ENCODE results near the gene ZNF513.
A peak's percentile ranks its signal among the peaks of the same experiment; 100 is the strongest.

The ZNF513 gene

GRCh38 chr2:27393225-27393624 lies 12.7 kb upstream of the ZNF513 start:
- H3K9me3 ChIP-seq, result no peaks in the 10 kb centered on the region
- TF ChIP-seq CTCF (IDR thresholded peaks at IDR 0.05), result no peak
- no peak overlapping the region for H3K27ac ChIP-seq
- peaks cover 8% of the 10 kb centered on the region for H3K36me3 ChIP-seq
- H3K27me3 ChIP-seq, result no peaks in the 10 kb centered on the region
- no peaks in the 10 kb centered on the region for H3K4me1 ChIP-seq (ENCODE audit: control insufficient read depth in 1 of 2, insufficient read depth in 1 of 2, low read depth in 1 of 2, low read length in 1 of 2)
- H3K4me3 ChIP-seq (ENCODE audit: low read depth in 1 of 2, low read length in 1 of 2), result no peak overlapping the region

DNA sequence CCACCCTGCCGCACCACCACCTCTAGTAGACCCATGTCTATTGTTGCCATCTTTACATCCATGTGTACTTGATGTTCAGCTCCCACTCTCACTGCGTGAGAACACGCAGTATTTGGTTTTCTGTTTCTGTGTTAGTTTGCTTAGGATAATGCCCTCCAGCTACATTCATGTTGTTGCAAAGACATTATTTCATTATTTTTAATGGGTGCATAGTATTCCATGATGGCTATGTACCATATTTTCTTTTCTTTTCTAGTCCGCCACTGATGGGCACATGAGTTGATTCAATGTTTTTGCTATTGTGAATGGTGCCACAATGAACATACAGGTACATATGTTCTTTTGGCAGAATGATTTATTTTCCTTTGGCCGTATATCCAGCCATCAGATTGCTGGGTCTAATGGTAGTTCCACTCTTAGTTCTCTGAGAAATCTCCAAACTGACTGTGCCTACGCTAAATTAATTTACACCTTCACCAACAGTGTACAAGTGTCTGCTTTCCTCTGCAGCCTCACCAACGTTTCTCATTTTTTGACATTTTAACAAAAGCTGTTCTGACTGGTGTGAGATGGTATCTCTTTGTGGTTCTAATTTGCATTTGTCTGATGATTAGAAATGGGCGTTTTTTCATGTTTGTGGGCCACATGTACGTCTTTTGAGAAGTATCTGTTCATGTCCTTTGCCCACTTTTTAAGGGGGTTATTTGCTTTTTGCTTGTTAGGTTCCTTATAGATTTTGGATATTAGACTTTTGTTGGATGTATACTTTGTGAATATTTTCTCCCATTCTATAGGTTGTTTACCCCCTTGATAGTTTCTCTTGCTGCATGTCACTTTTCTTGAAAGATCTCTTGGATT lies 10.5 kb upstream of the ZNF513 start:
- peaks cover 10% of the 10 kb centered on the region for H3K36me3 ChIP-seq
- no peak for TF ChIP-seq CTCF (IDR thresholded peaks at IDR 0.05)

GRCh38 chr2:27381577-27382181 lies 1.1 kb upstream of the ZNF513 start:
- H3K27ac ChIP-seq, result peak overlapping the region; percentile 96
- no peak overlapping the region for H3K4me3 ChIP-seq (ENCODE audit: low read depth in 1 of 2, low read length in 1 of 2)
- peaks cover 68% of the 10 kb centered on the region for H3K36me3 ChIP-seq
- H3K27me3 ChIP-seq, result no peaks in the 10 kb centered on the region
- H3K9me3 ChIP-seq, result no peaks in the 10 kb centered on the region
- no peak for TF ChIP-seq CTCF (IDR thresholded peaks at IDR 0.05)
- H3K4me1 ChIP-seq (ENCODE audit: control insufficient read depth in 1 of 2, insufficient read depth in 1 of 2, low read depth in 1 of 2, low read length in 1 of 2), result peaks cover 14 to 22% of the 10 kb centered on the region in 2 experiments

More for the DNA sequence above, 10.5 kb upstream of the ZNF513 start:
- Histone ChIP-seq H3K27ac (no peak overlapping the region), H3K4me3 (ENCODE audit: low read depth in 1 of 2, low read length in 1 of 2) (no peak overlapping the region), H3K4me1 (ENCODE audit: control insufficient read depth in 1 of 2, insufficient read depth in 1 of 2, low read depth in 1 of 2, low read length in 1 of 2) (no peaks in the 10 kb centered on the region), H3K27me3 (no peaks in the 10 kb centered on the region), H3K9me3 (no peaks in the 10 kb centered on the region)

DNA sequence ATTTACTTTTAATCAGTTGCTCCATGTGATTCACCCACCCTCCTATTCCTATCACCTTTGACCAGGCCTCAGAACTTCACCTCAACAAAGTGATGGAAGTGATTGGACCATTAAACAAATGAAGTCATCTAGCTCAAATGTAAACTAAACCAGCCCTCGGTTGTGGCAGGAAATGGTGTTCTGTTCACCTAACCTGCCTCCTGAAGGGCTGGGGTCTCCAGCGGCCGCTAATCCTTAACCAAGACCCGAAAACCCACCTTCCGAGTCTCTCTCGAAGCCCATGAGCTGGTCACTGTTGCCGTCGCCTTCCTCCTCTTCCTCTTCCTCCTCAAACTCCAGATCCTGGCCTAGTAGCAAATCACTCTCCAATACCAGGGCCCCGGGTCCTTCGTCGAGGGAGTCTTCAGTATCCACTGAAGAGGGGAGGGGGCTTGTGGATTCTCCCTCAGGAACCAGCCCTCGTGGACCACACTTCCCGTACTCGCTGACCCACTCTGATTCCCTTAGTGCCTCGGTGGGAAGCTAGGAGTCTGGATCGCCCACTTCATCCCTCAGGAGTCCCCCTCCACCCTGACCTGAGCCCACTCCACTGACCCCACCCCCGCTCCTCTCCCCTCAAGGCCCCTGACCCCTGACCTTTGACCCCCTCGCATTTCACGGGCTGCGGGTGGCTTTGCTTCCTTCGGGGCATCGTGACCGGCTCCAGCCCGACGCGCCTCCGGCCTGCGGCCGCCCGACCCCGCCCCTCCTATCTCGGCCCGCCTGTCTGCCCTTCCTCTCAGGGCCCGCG lies 503 bp downstream of the ZNF513 start:
- Histone ChIP-seq H3K27me3 (no peaks in the 10 kb centered on the region), H3K27ac (peak overlapping the region; percentile 96), H3K36me3 (peaks cover 75% of the 10 kb centered on the region), H3K9me3 (no peaks in the 10 kb centered on the region), H3K4me3 (ENCODE audit: low read depth in 1 of 2, low read length in 1 of 2) (peak overlapping the region; percentile 62 to 78), H3K4me1 (ENCODE audit: control insufficient read depth in 1 of 2, insufficient read depth in 1 of 2, low read depth in 1 of 2, low read length in 1 of 2) (peaks cover 14 to 22% of the 10 kb centered on the region in 2 experiments)
- TF ChIP-seq CTCF (IDR thresholded peaks at IDR 0.05), result no peak

- TF ChIP-seq CTCF (IDR thresholded peaks at IDR 0.05), result no peak
- Histone ChIP-seq H3K4me3 (ENCODE audit: low read depth in 1 of 2, low read length in 1 of 2) (peak overlapping the region; percentile 62 to 78), H3K27ac (peak overlapping the region; percentile 96), H3K4me1 (ENCODE audit: control insufficient read depth in 1 of 2, insufficient read depth in 1 of 2, low read depth in 1 of 2, low read length in 1 of 2) (peaks cover 14 to 22% of the 10 kb centered on the region in 2 experiments), H3K9me3 (no peaks in the 10 kb centered on the region), H3K36me3 (peaks cover 75% of the 10 kb centered on the region), H3K27me3 (no peaks in the 10 kb centered on the region)
These were observed 1.1 kb downstream of the ZNF513 start for GRCh38 chr2:27379383-27379835.
